GM21390 (cell line): Measurements from ENCODE around the gene PI4K2A.

ENCODE experiments used
- ATAC-seq: cut with Tn5 transposase; IDR thresholded peaks from one replicate; pipeline ENCODE4 v1.9.1; 2021; ENCODE audit not compliant: unreplicated experiment

Gene PI4K2A

DNA sequence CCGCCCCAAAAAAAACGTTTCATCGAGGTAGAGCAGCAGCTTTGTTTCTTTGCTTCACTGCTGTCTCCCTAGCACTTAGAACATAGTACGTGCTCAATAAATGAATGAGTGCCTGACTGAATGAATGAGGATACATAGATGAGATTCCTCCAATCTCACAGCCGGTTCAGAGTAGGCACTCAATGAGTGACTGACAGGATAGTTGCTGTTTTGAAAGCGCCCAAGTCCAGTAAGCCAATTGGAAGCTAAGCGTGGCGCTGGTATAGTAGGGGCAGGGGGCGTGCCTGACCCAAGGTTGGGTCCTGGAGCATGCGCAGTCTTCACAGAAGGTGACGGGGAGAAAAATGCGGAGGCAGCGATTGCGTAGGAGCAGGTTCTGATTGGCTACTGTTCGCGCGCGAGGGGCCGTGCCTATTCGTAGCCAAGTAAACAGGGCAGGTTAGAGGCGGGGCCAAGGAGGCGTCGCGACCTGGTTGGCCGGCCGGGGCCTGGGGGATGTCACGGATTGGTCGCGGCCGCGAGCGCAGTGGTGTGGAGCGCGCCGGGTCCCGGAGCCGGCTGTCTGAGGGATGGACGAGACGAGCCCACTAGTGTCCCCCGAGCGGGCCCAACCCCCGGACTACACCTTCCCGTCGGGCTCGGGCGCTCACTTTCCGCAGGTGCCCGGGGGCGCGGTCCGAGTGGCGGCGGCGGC, at the start of gene PI4K2A:
Gene PI4K2A (plus strand): TSS at position 498 of the 694 bp plus-strand sequence. CDS start 72 bp downstream, at position 570.
- ATAC-seq, result peak; percentile 97

DNA sequence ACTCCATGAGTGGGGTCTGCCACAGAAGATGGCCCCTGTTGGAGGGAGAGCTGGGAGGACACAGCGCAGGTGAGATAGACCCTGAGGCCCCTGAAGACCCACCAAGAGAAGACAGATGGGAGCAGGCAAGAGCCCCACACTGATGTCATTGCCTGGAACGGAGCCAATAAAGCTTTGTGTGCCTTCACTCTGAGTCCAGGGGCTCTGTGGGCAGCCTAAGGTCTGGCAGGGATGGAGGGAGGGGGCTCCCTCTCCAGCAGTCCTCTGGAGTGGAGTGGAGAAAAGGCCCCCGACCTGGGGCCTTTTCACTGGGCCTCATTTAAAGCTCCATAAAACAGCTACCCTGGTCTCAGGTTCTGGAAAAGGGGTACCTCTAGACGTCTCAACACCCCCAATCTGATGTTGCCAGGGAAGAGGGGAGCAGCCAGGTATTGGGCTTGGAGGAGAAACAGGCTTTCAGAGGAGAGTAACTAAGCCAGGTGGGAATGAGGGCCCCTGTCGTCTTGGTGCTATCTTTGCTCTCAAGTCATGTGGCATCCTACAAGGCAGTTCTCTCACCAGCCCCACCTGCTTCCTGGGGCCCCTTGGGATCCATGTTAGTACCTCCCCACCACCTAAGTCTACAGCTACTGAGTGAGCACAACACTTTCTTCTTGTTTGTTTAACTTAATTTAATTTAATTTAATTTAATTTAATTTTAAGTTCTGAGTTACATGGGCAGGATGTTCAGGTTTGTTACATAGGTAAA, 49.5 kb upstream of the PI4K2A start:
- ATAC-seq, result no peak

- ATAC-seq, result no peak
These were observed 47.0 kb upstream of the PI4K2A start for GRCh38 chr10:97593421-97593820.

DNA sequence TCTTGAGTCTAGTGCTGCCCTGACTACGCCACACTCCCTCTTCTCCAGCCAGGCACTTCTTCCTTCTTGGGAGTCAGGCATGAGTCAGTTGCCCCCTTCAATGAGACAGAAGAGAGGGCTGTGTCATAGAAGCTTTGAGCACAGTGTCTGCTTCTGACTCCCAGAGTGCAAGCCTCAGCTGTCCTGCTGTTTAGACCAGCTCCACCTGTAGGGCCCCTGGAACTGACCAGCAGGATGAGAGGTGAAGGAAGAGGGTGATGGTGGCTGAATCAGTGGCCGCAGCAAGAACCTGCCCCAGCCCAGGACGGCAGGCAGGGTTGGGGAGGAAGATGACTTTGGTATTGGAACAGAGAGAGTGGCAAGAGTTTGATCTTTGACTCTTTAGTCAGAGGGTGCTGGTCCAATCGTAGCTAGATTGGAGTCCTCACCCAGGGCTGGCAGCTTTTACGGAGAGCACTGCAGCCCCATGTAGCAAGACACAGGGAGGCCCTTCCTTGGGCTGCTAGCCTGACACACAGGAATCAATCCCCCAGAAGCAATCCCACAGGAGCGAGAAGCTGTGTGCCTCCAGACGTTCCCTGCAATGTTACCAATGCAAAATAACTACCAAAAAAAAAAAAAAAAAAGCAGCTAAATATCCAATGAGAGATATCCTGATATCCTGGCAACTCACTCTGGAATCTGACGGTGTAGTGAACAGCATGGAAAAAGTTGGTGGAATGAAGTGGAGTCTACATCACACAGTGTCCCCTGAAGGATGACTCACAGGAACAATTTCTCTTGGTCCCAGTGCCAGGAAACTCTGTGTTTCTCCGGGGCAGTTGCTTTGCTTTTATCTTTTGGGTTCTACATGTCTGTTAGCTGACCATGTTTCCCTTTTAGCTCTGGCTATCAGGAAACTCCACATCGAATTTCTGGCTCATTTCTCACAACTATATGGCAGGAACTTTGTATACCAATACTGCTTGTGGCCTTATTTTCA, 44.1 kb upstream of the PI4K2A start:
- ATAC-seq, result no peak

DNA sequence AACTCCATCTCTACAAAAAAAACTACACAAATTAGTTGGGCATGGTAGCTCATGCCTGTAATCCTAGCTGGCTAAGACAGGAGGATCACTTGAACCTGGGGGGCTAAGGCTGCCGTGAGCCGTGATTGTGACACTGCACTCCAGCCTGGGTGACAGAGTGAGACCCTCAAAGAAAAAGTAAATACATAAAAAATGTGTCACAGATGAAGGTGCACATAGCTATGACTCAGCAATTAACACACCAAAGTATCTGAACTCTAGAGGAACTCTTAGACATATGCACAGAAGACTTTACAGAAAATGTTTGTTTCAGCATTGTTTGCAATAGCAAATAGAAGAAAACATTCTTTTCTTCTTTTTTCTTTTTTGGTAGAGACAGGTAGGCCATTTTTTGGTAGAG, 42.7 kb upstream of the PI4K2A start:
- ATAC-seq, result no peak

GRCh38 chr10:97598407-97599271, 41.8 kb upstream of the PI4K2A start:
- no peak for ATAC-seq

DNA sequence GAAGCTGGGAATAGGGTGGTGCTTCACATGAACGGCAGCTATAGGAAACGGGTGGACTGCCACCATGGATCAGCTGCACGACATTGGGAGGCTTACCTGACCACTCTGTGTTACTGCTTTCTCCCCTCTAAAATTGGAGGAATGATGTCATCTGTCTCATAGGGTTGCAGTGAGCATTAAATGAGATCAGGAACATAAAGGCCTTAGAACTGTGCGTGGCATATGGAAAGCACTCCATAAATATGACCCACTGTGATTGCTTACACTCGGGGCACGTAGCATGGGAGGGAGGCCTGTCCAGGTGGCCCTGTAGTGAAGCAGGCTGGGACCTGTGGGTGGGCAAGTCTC, 41.2 kb upstream of the PI4K2A start:
- no peak for ATAC-seq

DNA sequence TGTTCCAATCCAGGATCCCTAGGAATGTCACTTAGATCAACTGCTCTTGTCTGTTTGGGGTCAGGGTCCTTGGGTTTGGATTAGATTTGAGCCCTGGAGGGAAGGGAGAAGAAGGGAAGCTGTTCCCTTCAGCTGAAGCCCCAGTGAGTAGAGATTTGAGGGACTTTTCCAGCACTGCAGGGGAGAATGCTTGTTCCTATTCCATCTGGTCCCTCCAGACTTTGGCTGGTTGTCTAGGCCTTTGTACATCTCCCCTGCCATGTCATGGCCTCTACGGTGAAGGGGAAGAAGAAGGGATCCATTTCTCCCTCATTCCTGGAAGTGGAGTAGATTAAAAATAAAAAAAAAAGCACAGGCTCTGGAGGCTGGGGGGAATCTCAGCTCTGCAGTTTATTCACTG, 39.9 kb upstream of the PI4K2A start:
- no peak for ATAC-seq

- no peak for ATAC-seq
These were observed 38.9 kb upstream of the PI4K2A start for GRCh38 chr10:97601268-97602215.

GRCh38 chr10:97607095-97607636, 33.3 kb upstream of the PI4K2A start:
- no peak for ATAC-seq

- ATAC-seq, result no peak
These were observed 31.4 kb upstream of the PI4K2A start for GRCh38 chr10:97608991-97609561.

DNA sequence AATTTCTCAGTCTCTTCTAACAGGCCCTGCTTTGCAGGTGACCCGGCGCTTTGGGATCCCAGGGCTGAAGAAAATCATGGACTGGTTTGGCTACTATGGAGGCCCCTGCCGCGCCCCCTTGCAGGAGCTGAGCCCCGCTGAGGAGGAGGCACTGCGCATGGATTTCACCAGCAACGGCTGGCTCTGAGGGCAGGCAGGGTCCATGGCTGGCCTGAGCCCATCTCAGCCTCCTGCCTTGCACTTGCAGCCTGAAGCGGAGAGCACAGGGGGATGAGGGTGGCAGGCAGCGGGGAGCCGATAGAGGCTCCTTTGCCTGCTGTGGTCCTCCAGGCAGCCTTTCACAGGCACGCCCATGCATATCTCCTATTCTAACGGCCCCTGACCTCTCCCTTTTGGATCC, 29.0 kb upstream of the PI4K2A start:
- no peak for ATAC-seq

GRCh38 chr10:97612386-97612785, 28.1 kb upstream of the PI4K2A start:
- ATAC-seq, result no peak

- ATAC-seq, result no peak
These were observed 22.2 kb upstream of the PI4K2A start for GRCh38 chr10:97618285-97618684.

- no peak for ATAC-seq
These were observed 21.7 kb upstream of the PI4K2A start for GRCh38 chr10:97618733-97619132.

DNA sequence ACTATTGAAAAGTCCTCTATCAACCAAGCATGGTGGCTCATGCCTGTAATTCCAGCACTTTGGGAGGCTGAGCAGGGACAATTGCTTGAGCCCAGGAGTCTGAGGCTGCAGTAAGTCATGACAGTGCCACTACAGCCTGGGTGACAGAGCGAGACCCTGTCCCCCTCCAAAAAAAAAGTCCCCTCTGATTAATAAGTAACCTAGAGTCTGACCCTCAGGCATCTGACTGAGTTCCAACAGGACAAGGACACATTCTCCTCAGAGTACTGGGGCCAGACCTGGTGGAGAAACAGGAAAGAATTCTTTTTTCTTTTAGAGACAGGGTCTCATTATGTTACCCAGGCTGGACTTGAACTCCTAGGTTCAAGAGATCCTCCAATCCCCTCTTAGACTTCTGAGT, 17.2 kb upstream of the PI4K2A start:
- no peak for ATAC-seq

DNA sequence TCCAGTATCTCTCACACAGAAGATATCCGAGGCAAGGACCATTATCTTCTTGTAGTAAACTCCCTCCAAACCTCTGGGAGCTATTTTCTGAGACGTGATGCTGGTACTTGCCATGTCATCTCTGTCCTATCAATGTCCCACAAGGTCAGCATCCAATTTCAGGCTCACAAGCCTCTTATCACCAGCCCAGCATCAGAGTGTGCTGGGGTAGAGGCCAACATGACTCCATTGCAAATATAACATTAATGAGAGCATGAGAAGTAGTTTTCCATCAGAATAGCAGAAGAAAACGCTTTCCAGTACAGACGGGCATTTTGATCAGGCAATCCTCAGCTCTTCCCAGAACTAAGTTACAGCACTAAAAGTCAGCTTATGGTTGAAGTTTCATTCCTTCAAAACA, 12.7 kb upstream of the PI4K2A start:
- no peak for ATAC-seq

DNA sequence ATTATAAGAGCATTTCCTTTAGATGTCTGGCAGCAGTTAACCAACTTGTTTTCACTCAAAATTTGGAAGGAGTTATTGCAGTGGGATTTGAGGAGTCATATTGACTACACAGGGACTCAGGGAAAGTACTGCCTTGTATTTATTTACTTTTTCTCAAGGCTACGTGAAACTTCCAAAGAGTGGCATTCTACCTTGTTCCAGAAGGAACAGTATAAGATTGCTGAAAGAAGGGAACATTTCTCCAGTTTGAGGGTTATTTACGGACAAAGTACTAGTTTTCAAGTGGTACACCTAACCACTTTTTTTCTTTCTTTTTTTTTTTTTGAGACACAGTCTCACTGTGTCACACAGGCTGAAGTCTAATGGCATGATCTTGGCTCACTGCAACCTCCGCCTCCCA, 12.2 kb upstream of the PI4K2A start:
- ATAC-seq, result no peak

DNA sequence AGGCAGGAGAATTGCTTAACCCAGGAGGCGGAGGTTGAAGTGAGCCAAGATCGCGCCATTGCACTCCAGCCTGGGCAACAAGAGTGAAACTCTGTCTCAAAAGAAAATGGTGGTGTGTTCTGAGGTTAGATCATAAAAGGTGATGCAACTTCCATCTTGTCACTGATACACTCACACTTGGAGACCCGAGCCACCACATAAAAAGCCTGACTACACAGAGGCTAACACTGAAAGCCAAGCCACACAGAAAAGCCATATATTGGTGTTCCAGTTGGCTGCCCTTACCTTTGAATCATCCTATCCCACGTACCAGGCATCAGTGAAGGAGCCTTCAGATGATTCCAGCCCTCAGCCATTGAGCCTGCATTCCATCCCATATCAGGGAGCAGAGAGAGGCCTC, 11.2 kb upstream of the PI4K2A start:
- ATAC-seq, result no peak
